Neural progenitor cell (in vitro differentiated cells): ENCODE results near the gene GJB3.

Experiments
- CTCF ChIP-seq: fragments of 200-600 bp; sonication (generic); IDR thresholded peaks from 2 replicates; pipeline ENCODE4 v1.5.1; 2017; ENCODE audit warnings: antibody characterized with exemption, mild to moderate bottlenecking
- EZH2 ChIP-seq: fragments of 200-600 bp; sonication (generic); IDR thresholded peaks from 2 replicates; pipeline ENCODE4 v1.6.1; 2017; ENCODE audit warnings: antibody characterized with exemption, mild to moderate bottlenecking, moderate library complexity
- EZH2phosphoT487 ChIP-seq: fragments of 200-600 bp; sonication (generic); IDR thresholded peaks from 2 replicates; pipeline ENCODE4 v1.6.1; 2017; ENCODE audit warnings: antibody characterized with exemption

GRCh38 chr1:34776911-34777310 is 4.1 kb upstream of the GJB3 start:
- TF ChIP-seq CTCF (no peak), EZH2phosphoT487 (no peak), EZH2 (no peak)
